AG04450 (cell line): Measurements from ENCODE around the gene FRMD8. TPM values are rescaled to one million over a fixed set of nuclear protein-coding genes. Genes with fewer than 3 reads are reported as not detected.
"Not testable (repeated sequence)": the region's sequence is repeated elsewhere in the genome, so short reads cannot be mapped to it uniquely, and the experiment has no call there.

Experiments
- CTCF ChIA-PET: fragments of 300-600, 350-600 bp; formaldehyde crosslinking; extraction: SDS; loops from one replicate; lab custom pipeline; 2022; ENCODE audit warnings: antibody characterized with exemption, inconsistent platforms; lab: Charles Lee
- POLR2A ChIA-PET: fragments of 350-600 bp; formaldehyde crosslinking; extraction: SDS; loops from one replicate; lab custom pipeline; 2021; ENCODE audit warnings: antibody characterized with exemption, inconsistent platforms; lab: Yijun Ruan, JAX
- DNase-seq: peaks from one replicate; pipeline ENCODE4 v3.0.0-alpha.2; 2011; ENCODE audit warnings: low read depth, low spot score
- H3K27ac ChIP-seq: one replicate; pipeline ENCODE4 v1.5.1; 2012; ENCODE audit warnings: low read depth, low read length, control low read depth
- H3K27me3 ChIP-seq: one replicate; pipeline ENCODE4 v1.6.0; 2012; ENCODE audit warnings: low read length; ENCODE audit not compliant: control insufficient read depth, insufficient read depth
- H3K4me3 ChIP-seq: 2 replicates; pipeline ENCODE4 v1.5.1; 2011; ENCODE audit warnings: mild to moderate bottlenecking, low read depth, low read length, control low read depth
- H3K9me3 ChIP-seq: 2 replicates; pipeline ENCODE4 v1.5.1; 2012; ENCODE audit warnings: low read length; ENCODE audit not compliant: control insufficient read depth, insufficient read depth
- CTCF ChIP-seq: IDR thresholded peaks from 2 replicates; pipeline ENCODE4 v1.5.1; 2011; ENCODE audit warnings: low read depth, low read length, control low read depth, inconsistent platforms
- polyA plus RNA-seq: library from polyadenylated mRNA; depleted of rRNA; stranded (reverse); fragments of >200 nt; gene quantifications from 2 replicates; pipeline ENCODE4 v1.2.3, GENCODE V29; 2011

The FRMD8 gene
- polyA plus RNA-seq, 1 experiment: 10.7 TPM

- TF ChIP-seq CTCF: no peak
- no peak for DNase-seq
- H3K27me3 ChIP-seq: no peaks in the 10 kb centered on the region
- POLR2A ChIA-PET: no interaction called here
- no peak overlapping the region for H3K27ac ChIP-seq
- no peaks in the 10 kb centered on the region for H3K9me3 ChIP-seq
- CTCF ChIA-PET: no interaction called here
- H3K4me3 ChIP-seq: no peak overlapping the region
Measured at GRCh38 chr11:65410936-65411680, 24.7 kb downstream of the FRMD8 start.

- Histone ChIP-seq H3K27me3 (no peaks in the 10 kb centered on the region), H3K27ac (no peak overlapping the region), H3K9me3 (no peaks in the 10 kb centered on the region), H3K4me3 (no peak overlapping the region)
- CTCF ChIA-PET: interaction anchor here (0.6 kb wide), 1 partner anchor 36 kb away, joined by 3 read pairs; no protein-coding TSS in a partner anchor
- DNase-seq: no peak
- no peak for TF ChIP-seq CTCF
- POLR2A ChIA-PET: interaction anchor here (1.2 kb wide), 1 partner anchor 23 kb away, joined by 3 read pairs; no protein-coding TSS in a partner anchor
Measured at GRCh38 chr11:65411681-65412070, 25.2 kb downstream of the FRMD8 start.

GRCh38 chr11:65412271-65413076 lies 26.0 kb downstream of the FRMD8 start:
- TF ChIP-seq CTCF: no peak
- POLR2A ChIA-PET: interaction anchor here (0.5 to 1.2 kb wide), 2 partner anchors 22 to 178 kb away, joined by 3 read pairs; no protein-coding TSS in a partner anchor
- no peak overlapping the region for H3K4me3 ChIP-seq
- no peak for DNase-seq
- no peaks in the 10 kb centered on the region for H3K27me3 ChIP-seq
- no peaks in the 10 kb centered on the region for H3K9me3 ChIP-seq
- CTCF ChIA-PET: interaction anchor here (0.6 to 1.0 kb wide), 3 partner anchors 25 to 99 kb away, joined by 3 read pairs; no protein-coding TSS in a partner anchor
- H3K27ac ChIP-seq: no peak overlapping the region

- POLR2A ChIA-PET: interaction anchor here (0.5 to 1.2 kb wide), 2 partner anchors 21 to 177 kb away, joined by 3 read pairs; no protein-coding TSS in a partner anchor
- not testable (repeated sequence) for DNase-seq, H3K4me3 ChIP-seq, H3K27me3 ChIP-seq, H3K27ac ChIP-seq, H3K9me3 ChIP-seq
- CTCF ChIA-PET: interaction anchor here (0.6 to 1.0 kb wide), 2 partner anchors 26 to 98 kb away, joined by 3 read pairs; no protein-coding TSS in a partner anchor
Measured at GRCh38 chr11:65413077-65413664, 26.7 kb downstream of the FRMD8 start.
